SK-N-SH (cell line): Measurements from ENCODE around the gene RHOH. TPM values are rescaled to one million over a fixed set of nuclear protein-coding genes. Genes with fewer than 3 reads are reported as not detected.

Experiments
- CTCF ChIA-PET: fragments of 300-600, 350-600 bp; formaldehyde crosslinking; extraction: SDS; loops from one replicate; lab custom pipeline; 2021; lab: Yijun Ruan, JAX
- POLR2A ChIA-PET: fragments of 350-600 bp; sonication (Branson Sonifier 250); formaldehyde crosslinking; extraction: SDS; loops from one replicate; lab custom pipeline; 2020; ENCODE audit warnings: antibody characterized with exemption, inconsistent platforms; lab: Yijun Ruan, JAX
- DNase-seq: peaks from one replicate; pipeline ENCODE4 v3.0.0; 2012
- H2AFZ ChIP-seq: fragments of 200-600 bp; sonication (generic); 2 replicates; pipeline ENCODE4 v1.8.1; 2016; ENCODE audit warnings: antibody characterized with exemption, mild to moderate bottlenecking, low read depth
- H3F3A ChIP-seq: fragments of 200-600 bp; sonication (generic); replicated peaks from 2 replicates; pipeline ENCODE3; 2016; ENCODE audit warnings: antibody characterized with exemption, mild to moderate bottlenecking; ENCODE audit not compliant: insufficient read depth
- H3K27ac ChIP-seq, 2 experiments: fragments of 200-500 bp in 1 of 2; fragments of 200-600 bp in 1 of 2; sonication (Bioruptor generic) in 1 of 2; sonication (generic), shearing (Covaris generic) in 1 of 2; 2 replicates each; pipeline versions ENCODE4 v1.5.1 to v1.6.1; 2014 to 2016; ENCODE audit warnings: low read depth in 2 of 2, inconsistent platforms in 1 of 2, low read length in 1 of 2, mild to moderate bottlenecking in 1 of 2, mixed read lengths in 1 of 2
- H3K27me3 ChIP-seq: fragments of 200-600 bp; sonication (generic), shearing (Covaris generic); 2 replicates; pipeline ENCODE4 v1.6.1; 2016; ENCODE audit warnings: mixed run types; ENCODE audit not compliant: insufficient read depth
- H3K36me3 ChIP-seq, 2 experiments: fragments of 200-500 bp in 1 of 2; fragments of 200-600 bp in 1 of 2; sonication (Bioruptor generic) in 1 of 2; sonication (generic) in 1 of 2; replicated peaks in 1 of 2; 2 replicates each; pipeline versions ENCODE3 to v1.5.1; 2014 to 2016; ENCODE audit warnings: low read length in 1 of 2, mild to moderate bottlenecking in 1 of 2; ENCODE audit not compliant: insufficient read depth in 2 of 2, control insufficient read depth in 1 of 2
- H3K4me1 ChIP-seq, 2 experiments: fragments of 200-500 bp in 1 of 2; fragments of 200-600 bp in 1 of 2; sonication (Bioruptor generic) in 1 of 2; sonication (generic), shearing (Covaris generic) in 1 of 2; 2 replicates each; pipeline versions ENCODE4 v1.5.1 to v1.6.1; 2014 to 2016; ENCODE audit warnings: low read depth in 1 of 2, low read length in 1 of 2, mixed run types in 1 of 2; ENCODE audit not compliant: insufficient read depth in 2 of 2, control insufficient read depth in 1 of 2
- H3K4me2 ChIP-seq: fragments of 200-600 bp; sonication (generic), shearing (Covaris generic); 2 replicates; pipeline ENCODE4 v1.6.1; 2017; ENCODE audit warnings: mixed run types
- H3K4me3 ChIP-seq, 2 experiments: fragments of 200-500 bp in 1 of 2; fragments of 200-600 bp in 1 of 2; sonication (Bioruptor generic) in 1 of 2; sonication (generic), shearing (Covaris generic) in 1 of 2; 2 replicates each; pipeline versions ENCODE4 v1.5.1 to v1.8.1; 2014 to 2016; ENCODE audit warnings: low read depth in 2 of 2, inconsistent platforms in 1 of 2, low read length in 1 of 2, mild to moderate bottlenecking in 1 of 2, mixed read lengths in 1 of 2, moderate library complexity in 1 of 2
- H3K79me2 ChIP-seq: fragments of 200-600 bp; sonication (generic); 2 replicates; pipeline ENCODE4 v1.8.1; 2017; ENCODE audit warnings: mild to moderate bottlenecking; ENCODE audit not compliant: insufficient read depth
- H3K9ac ChIP-seq: fragments of 200-600 bp; sonication (generic); 2 replicates; pipeline ENCODE4 v1.6.1; 2017; ENCODE audit warnings: mixed run types
- H3K9me2 ChIP-seq: fragments of 200-600 bp; sonication (generic); 2 replicates; pipeline ENCODE4 v1.6.1; 2017; ENCODE audit warnings: mixed run types
- H3K9me3 ChIP-seq: fragments of 200-600 bp; sonication (generic); 2 replicates; pipeline ENCODE4 v1.6.1; 2017; ENCODE audit warnings: mixed run types, mild to moderate bottlenecking, moderate library complexity
- H4K20me1 ChIP-seq: fragments of 200-600 bp; sonication (generic); 2 replicates; pipeline ENCODE4 v1.6.1; 2017; ENCODE audit warnings: mild to moderate bottlenecking, mixed run types; ENCODE audit not compliant: insufficient read depth
- FOSL2 ChIP-seq: IDR thresholded peaks from 2 replicates; pipeline ENCODE4 v1.4.0; 2012; ENCODE audit warnings: low read depth, mild to moderate bottlenecking, moderate library complexity, borderline replicate concordance
- GABPA ChIP-seq: IDR thresholded peaks from 2 replicates; pipeline ENCODE4 v1.4.0; 2012; ENCODE audit warnings: low read depth, mild to moderate bottlenecking
- JUND ChIP-seq: IDR thresholded peaks from 2 replicates; pipeline ENCODE4 v1.4.0; 2012
- MEF2A ChIP-seq: IDR thresholded peaks from 2 replicates; pipeline ENCODE4 v1.4.0; 2012; ENCODE audit warnings: low read depth, borderline replicate concordance
- MXI1 ChIP-seq: IDR thresholded peaks from 2 replicates; pipeline ENCODE4 v1.6.1; 2012; ENCODE audit warnings: mild to moderate bottlenecking, low read depth, low read length, improper control_type of control experiment
- NRF1 ChIP-seq: IDR thresholded peaks from 2 replicates; pipeline ENCODE4 v1.6.1; 2012; ENCODE audit warnings: low read depth, mild to moderate bottlenecking, low read length
- RXRA ChIP-seq: IDR thresholded peaks from 2 replicates; pipeline ENCODE4 v1.4.0; 2012; ENCODE audit warnings: low read depth, mild to moderate bottlenecking, borderline replicate concordance
- SIN3A ChIP-seq: IDR thresholded peaks from 2 replicates; pipeline ENCODE4 v1.6.1; 2012; ENCODE audit warnings: low read depth, mild to moderate bottlenecking, low read length, moderate library complexity, borderline replicate concordance
- TCF12 ChIP-seq: IDR thresholded peaks from 2 replicates; pipeline ENCODE4 v1.4.0; 2012
- TEAD4 ChIP-seq: IDR thresholded peaks from 2 replicates; pipeline ENCODE4 v1.4.0; 2012; ENCODE audit warnings: mild to moderate bottlenecking, borderline replicate concordance; ENCODE audit not compliant: insufficient read depth
- WGBS: methylation state at CpG from one replicate; pipeline ENCODE4 v1.1.6; 2017; ENCODE audit warnings: low lambda C conversion rate; 5-methylcytosine and 5-hydroxymethylcytosine counted together
- polyA plus RNA-seq, 3 experiments: library from polyadenylated mRNA; depleted of rRNA; stranded (reverse); fragments of >200 nt; gene quantifications; 2 replicates each; pipeline ENCODE4 v1.2.3, GENCODE V29; 2012
- TF ChIP-seq, protein P1 (sequence below): IDR thresholded peaks from 2 replicates; pipeline ENCODE4 v1.4.0; 2012; ENCODE audit warnings: low read depth, borderline replicate concordance
- TF ChIP-seq, protein P2 (sequence below): IDR thresholded peaks from 2 replicates; pipeline ENCODE4; 2012
- TF ChIP-seq, protein P3 (sequence below): IDR thresholded peaks from 2 replicates; pipeline ENCODE4 v1.4.0; 2012; ENCODE audit warnings: low read depth
- TF ChIP-seq, protein P4 (sequence below): fragments of 150-350 bp; IDR thresholded peaks from 2 replicates; pipeline ENCODE4 v1.6.1; 2017; ENCODE audit warnings: antibody characterized with exemption, low read length, low read depth, borderline replicate concordance
- TF ChIP-seq, protein P5 (sequence below): IDR thresholded peaks from 2 replicates; pipeline ENCODE4 v1.6.1; 2012; ENCODE audit warnings: mild to moderate bottlenecking, low read depth, low read length, moderate library complexity

Gene RHOH
- polyA plus RNA-seq, 1 of the 3 experiments (the other 2 are of a cell fraction): not detected

DNA sequence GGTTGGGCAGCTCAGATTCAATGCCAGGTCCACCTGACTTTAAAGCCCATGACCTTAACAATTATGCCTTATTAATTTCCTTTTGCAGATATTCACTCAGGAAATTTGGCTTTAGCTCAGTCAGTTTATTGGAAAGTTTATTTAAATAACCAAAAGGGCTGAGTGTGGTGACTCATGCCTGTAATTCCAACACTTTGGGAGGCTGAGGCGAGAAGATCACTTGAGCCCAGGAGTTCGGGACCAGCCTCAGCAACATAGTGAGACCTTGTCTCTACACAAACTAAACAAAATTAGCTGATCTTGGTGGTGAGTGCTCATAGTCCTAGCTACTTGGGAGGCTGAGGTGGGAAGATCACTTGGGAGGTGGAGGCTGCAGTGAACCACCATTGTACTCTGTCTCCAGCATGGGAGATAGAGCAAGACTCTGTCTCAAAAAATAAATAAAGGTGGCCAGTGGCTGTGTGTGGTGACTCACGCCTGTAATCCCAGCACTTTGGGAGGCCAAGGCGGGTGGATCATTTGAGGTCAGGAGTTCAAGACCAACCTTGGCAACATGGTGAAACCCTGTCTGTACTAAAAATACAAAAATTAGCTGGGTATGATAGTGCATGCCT, 43.3 kb downstream of the RHOH start:
- no peaks in the 10 kb centered on the region for H3K36me3 ChIP-seq
- no peaks in the 10 kb centered on the region; a peak in 1 of 4 replicates for H3K4me1 ChIP-seq
- CTCF ChIA-PET: interaction anchor here (0.6 to 1.2 kb wide), 2 partner anchors 77 to 184 kb away, joined by 3 read pairs; partner anchors contain the start of gene N4BP2
- no peaks in the 10 kb centered on the region for H3K79me2 ChIP-seq
- TF ChIP-seq GABPA: no peak
- TF ChIP-seq TEAD4: no peak
- no peak for TF ChIP-seq NRF1
- no peak for TF ChIP-seq MXI1
- TF ChIP-seq, protein P1, sequence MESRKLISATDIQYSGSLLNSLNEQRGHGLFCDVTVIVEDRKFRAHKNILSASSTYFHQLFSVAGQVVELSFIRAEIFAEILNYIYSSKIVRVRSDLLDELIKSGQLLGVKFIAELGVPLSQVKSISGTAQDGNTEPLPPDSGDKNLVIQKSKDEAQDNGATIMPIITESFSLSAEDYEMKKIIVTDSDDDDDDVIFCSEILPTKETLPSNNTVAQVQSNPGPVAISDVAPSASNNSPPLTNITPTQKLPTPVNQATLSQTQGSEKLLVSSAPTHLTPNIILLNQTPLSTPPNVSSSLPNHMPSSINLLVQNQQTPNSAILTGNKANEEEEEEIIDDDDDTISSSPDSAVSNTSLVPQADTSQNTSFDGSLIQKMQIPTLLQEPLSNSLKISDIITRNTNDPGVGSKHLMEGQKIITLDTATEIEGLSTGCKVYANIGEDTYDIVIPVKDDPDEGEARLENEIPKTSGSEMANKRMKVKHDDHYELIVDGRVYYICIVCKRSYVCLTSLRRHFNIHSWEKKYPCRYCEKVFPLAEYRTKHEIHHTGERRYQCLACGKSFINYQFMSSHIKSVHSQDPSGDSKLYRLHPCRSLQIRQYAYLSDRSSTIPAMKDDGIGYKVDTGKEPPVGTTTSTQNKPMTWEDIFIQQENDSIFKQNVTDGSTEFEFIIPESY: no peak
- no peak for TF ChIP-seq MEF2A
- TF ChIP-seq, protein P2, sequence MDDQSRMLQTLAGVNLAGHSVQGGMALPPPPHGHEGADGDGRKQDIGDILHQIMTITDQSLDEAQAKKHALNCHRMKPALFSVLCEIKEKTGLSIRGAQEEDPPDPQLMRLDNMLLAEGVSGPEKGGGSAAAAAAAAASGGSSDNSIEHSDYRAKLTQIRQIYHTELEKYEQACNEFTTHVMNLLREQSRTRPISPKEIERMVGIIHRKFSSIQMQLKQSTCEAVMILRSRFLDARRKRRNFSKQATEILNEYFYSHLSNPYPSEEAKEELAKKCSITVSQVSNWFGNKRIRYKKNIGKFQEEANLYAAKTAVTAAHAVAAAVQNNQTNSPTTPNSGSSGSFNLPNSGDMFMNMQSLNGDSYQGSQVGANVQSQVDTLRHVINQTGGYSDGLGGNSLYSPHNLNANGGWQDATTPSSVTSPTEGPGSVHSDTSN: no peak
- no peak for TF ChIP-seq SIN3A
- no peak for TF ChIP-seq RXRA
- TF ChIP-seq, protein P3, sequence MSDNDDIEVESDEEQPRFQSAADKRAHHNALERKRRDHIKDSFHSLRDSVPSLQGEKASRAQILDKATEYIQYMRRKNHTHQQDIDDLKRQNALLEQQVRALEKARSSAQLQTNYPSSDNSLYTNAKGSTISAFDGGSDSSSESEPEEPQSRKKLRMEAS: no peak
- TF ChIP-seq, protein P4, sequence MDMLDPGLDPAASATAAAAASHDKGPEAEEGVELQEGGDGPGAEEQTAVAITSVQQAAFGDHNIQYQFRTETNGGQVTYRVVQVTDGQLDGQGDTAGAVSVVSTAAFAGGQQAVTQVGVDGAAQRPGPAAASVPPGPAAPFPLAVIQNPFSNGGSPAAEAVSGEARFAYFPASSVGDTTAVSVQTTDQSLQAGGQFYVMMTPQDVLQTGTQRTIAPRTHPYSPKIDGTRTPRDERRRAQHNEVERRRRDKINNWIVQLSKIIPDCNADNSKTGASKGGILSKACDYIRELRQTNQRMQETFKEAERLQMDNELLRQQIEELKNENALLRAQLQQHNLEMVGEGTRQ: no peak
- TF ChIP-seq TCF12: no peak
- TF ChIP-seq FOSL2: no peak
- no peak for TF ChIP-seq JUND
- TF ChIP-seq, protein P5, sequence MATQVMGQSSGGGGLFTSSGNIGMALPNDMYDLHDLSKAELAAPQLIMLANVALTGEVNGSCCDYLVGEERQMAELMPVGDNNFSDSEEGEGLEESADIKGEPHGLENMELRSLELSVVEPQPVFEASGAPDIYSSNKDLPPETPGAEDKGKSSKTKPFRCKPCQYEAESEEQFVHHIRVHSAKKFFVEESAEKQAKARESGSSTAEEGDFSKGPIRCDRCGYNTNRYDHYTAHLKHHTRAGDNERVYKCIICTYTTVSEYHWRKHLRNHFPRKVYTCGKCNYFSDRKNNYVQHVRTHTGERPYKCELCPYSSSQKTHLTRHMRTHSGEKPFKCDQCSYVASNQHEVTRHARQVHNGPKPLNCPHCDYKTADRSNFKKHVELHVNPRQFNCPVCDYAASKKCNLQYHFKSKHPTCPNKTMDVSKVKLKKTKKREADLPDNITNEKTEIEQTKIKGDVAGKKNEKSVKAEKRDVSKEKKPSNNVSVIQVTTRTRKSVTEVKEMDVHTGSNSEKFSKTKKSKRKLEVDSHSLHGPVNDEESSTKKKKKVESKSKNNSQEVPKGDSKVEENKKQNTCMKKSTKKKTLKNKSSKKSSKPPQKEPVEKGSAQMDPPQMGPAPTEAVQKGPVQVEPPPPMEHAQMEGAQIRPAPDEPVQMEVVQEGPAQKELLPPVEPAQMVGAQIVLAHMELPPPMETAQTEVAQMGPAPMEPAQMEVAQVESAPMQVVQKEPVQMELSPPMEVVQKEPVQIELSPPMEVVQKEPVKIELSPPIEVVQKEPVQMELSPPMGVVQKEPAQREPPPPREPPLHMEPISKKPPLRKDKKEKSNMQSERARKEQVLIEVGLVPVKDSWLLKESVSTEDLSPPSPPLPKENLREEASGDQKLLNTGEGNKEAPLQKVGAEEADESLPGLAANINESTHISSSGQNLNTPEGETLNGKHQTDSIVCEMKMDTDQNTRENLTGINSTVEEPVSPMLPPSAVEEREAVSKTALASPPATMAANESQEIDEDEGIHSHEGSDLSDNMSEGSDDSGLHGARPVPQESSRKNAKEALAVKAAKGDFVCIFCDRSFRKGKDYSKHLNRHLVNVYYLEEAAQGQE: no peak
- H3K27me3 ChIP-seq: no peaks in the 10 kb centered on the region
- POLR2A ChIA-PET: no interaction called here
- no peak overlapping the region for H3K9ac ChIP-seq
- no peaks in the 10 kb centered on the region for H3K9me3 ChIP-seq
- no peak overlapping the region for H3K27ac ChIP-seq
- H3K4me2 ChIP-seq: no peak overlapping the region
- H3F3A ChIP-seq: no peaks in the 10 kb centered on the region
- no peak overlapping the region for H3K4me3 ChIP-seq
- DNase-seq: no peak
- H2AFZ ChIP-seq: no peak overlapping the region
- no peaks in the 10 kb centered on the region for H4K20me1 ChIP-seq
- 83% methylated on average over 4 of the region's 4 CpGs for WGBS
- H3K9me2 ChIP-seq: no peaks in the 10 kb centered on the region
